Muscle of leg (tissue), 11 donors: ENCODE results near the gene IKZF1. TPM values are rescaled to one million over a fixed set of nuclear protein-coding genes. Genes with fewer than 3 reads are reported as not detected.

Source experiments
- DNase-seq: peaks from one replicate; pipeline ENCODE4 v3.0.0; 2013
- H3K27ac ChIP-seq: one replicate; pipeline ENCODE4 v1.5.1; 2013; ENCODE audit warnings: mild to moderate bottlenecking, low read length, control low read depth
- H3K27me3 ChIP-seq: one replicate; pipeline ENCODE4 v1.6.1; 2013; ENCODE audit warnings: low read length; ENCODE audit not compliant: control insufficient read depth, insufficient read depth
- H3K36me3 ChIP-seq: one replicate; pipeline ENCODE4 v1.6.1; 2013; ENCODE audit warnings: low read length; ENCODE audit not compliant: control insufficient read depth, insufficient read depth
- H3K4me1 ChIP-seq: one replicate; pipeline ENCODE4 v1.6.1; 2013; ENCODE audit warnings: low read length; ENCODE audit not compliant: control insufficient read depth, insufficient read depth
- H3K4me3 ChIP-seq: one replicate; pipeline ENCODE4 v1.5.1; 2013; ENCODE audit warnings: low read length, control low read depth
- H3K9me3 ChIP-seq: replicated peaks from 2 replicates; pipeline ENCODE4 v1.6.1; 2013; ENCODE audit warnings: low read depth, low read length; ENCODE audit not compliant: control insufficient read depth
- WGBS: methylation state at CpG from one replicate; pipeline ENCODE4 v1.1.5; 2013; ENCODE audit warnings: missing lambda C conversion rate; ENCODE audit not compliant: insufficient coverage; 5-methylcytosine and 5-hydroxymethylcytosine counted together
- polyA plus RNA-seq, 8 donors: library from polyadenylated mRNA; unstranded; fragments of 120-200 nt; gene quantifications; one replicate each; pipeline versions ENCODE4 v1.2.1 to v1.2.3, GENCODE V29; 2013; ENCODE audit warnings: inconsistent platforms in 1 of 8, low replicate concordance in 1 of 8; ENCODE audit not compliant: insufficient read length in 8 of 8, insufficient read depth in 1 of 8
- total RNA-seq: library from RNA; stranded (reverse); fragments of 120-200 nt; gene quantifications from one replicate; pipeline ENCODE4 v1.2.4, GENCODE V29; 2013

The IKZF1 gene
- total and polyA plus RNA-seq, 9 donors: 1.1 to 2.1 (median 1.6) TPM

DNA sequence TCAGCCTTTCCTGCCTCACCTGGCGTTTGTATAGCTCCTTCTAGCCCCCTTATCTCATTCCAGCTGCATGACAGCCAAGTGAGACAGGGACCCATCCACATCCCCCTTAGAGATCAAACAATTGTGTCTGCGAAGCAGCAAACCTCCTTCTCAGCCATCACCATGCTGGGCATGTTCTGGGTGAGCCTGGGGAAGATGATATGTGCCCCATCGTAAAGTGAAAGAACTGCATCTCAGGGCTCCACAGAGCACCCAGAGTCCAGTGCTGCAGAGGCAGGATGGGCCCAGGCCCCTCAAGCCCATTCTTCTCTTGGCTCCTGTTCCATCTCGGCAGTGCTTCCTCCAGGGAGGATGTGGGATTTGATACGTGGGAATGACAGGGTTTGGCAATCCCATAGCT is 102.4 kb downstream of the IKZF1 start:
- H3K4me3 ChIP-seq: no peak overlapping the region
- no peaks in the 10 kb centered on the region for H3K36me3 ChIP-seq
- peaks cover 3% of the 10 kb centered on the region for H3K27me3 ChIP-seq
- no peaks in the 10 kb centered on the region for H3K4me1 ChIP-seq
- H3K27ac ChIP-seq: no peak overlapping the region
- H3K9me3 ChIP-seq: no peaks in the 10 kb centered on the region
- no peak for DNase-seq
- 79% methylated on average over 2 of the region's 5 CpGs for WGBS

- Histone ChIP-seq H3K9me3 (no peaks in the 10 kb centered on the region), H3K4me3 (no peak overlapping the region), H3K27ac (no peak overlapping the region), H3K4me1 (no peaks in the 10 kb centered on the region), H3K36me3 (no peaks in the 10 kb centered on the region), H3K27me3 (no peaks in the 10 kb centered on the region)
- WGBS: 80% methylated on average over 3 of the region's 17 CpGs
- DNase-seq: peak; percentile 24
Observed at GRCh38 chr7:50409856-50410745, 105.6 kb downstream of the IKZF1 start.

- 82% methylated on average over 3 of the region's 6 CpGs for WGBS
- no peaks in the 10 kb centered on the region for H3K4me1 ChIP-seq
- no peak overlapping the region for H3K27ac ChIP-seq
- H3K9me3 ChIP-seq: no peaks in the 10 kb centered on the region
- no peaks in the 10 kb centered on the region for H3K36me3 ChIP-seq
- no peak overlapping the region for H3K4me3 ChIP-seq
- H3K27me3 ChIP-seq: no peaks in the 10 kb centered on the region
- DNase-seq: no peak
Observed at GRCh38 chr7:50411332-50411731, 106.8 kb downstream of the IKZF1 start.

- DNase-seq: no peak
- Histone ChIP-seq H3K4me3 (no peak overlapping the region), H3K4me1 (no peaks in the 10 kb centered on the region), H3K27me3 (no peaks in the 10 kb centered on the region), H3K9me3 (no peaks in the 10 kb centered on the region), H3K27ac (no peak overlapping the region), H3K36me3 (no peaks in the 10 kb centered on the region)
- 55% methylated on average over 2 of the region's 4 CpGs for WGBS
Observed at GRCh38 chr7:50412973-50413372, 108.5 kb downstream of the IKZF1 start.

- Histone ChIP-seq H3K4me1 (no peaks in the 10 kb centered on the region), H3K4me3 (no peak overlapping the region), H3K27me3 (no peaks in the 10 kb centered on the region), H3K27ac (no peak overlapping the region), H3K9me3 (no peaks in the 10 kb centered on the region), H3K36me3 (no peaks in the 10 kb centered on the region)
- DNase-seq: no peak
- WGBS: 82% methylated on average over 7 of the region's 7 CpGs
Observed at GRCh38 chr7:50413561-50413960, 109.0 kb downstream of the IKZF1 start.

- Histone ChIP-seq H3K27me3 (no peaks in the 10 kb centered on the region), H3K27ac (no peak overlapping the region), H3K4me1 (no peaks in the 10 kb centered on the region), H3K9me3 (no peaks in the 10 kb centered on the region), H3K36me3 (no peaks in the 10 kb centered on the region), H3K4me3 (no peak overlapping the region)
- WGBS: 50% methylated on average over 2 of the region's 6 CpGs
- no peak for DNase-seq
Observed at GRCh38 chr7:50415844-50416364, 111.4 kb downstream of the IKZF1 start.

- H3K9me3 ChIP-seq: no peaks in the 10 kb centered on the region
- WGBS: 75% methylated on average over 3 of the region's 7 CpGs
- H3K4me1 ChIP-seq: no peaks in the 10 kb centered on the region
- peak; percentile 60 for DNase-seq
- no peak overlapping the region for H3K4me3 ChIP-seq
- no peaks in the 10 kb centered on the region for H3K27me3 ChIP-seq
- no peak overlapping the region for H3K27ac ChIP-seq
- no peaks in the 10 kb centered on the region for H3K36me3 ChIP-seq
Observed at GRCh38 chr7:50416527-50417182, 112.1 kb downstream of the IKZF1 start.

DNA sequence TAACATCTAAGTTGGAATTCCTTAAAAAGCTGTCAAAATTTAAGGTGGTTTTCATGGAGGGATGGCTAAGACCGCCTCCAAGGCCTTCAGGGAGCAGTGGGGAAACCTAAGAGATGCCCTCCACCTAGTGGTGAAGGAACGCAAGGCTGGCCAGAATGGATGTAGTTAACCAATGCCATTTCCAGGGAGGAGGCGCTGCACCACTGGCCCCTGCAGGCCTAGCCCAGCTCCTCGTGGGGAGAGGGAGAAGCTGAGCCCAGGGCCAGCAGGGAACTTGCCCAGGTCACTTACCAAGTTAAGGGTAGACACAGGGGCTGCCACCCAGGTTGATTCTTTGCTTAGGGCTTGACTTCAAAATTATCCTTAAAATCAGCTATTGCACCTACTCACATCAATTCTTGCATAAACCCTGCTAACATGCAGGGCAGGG is 113.6 kb downstream of the IKZF1 start:
- 0% methylated on average over 3 of the region's 4 CpGs for WGBS
- no peaks in the 10 kb centered on the region for H3K9me3 ChIP-seq
- H3K36me3 ChIP-seq: no peaks in the 10 kb centered on the region
- H3K4me1 ChIP-seq: no peaks in the 10 kb centered on the region
- H3K4me3 ChIP-seq: no peak overlapping the region
- H3K27ac ChIP-seq: no peak overlapping the region
- peak; percentile 69 for DNase-seq
- H3K27me3 ChIP-seq: no peaks in the 10 kb centered on the region

- WGBS: 55% methylated on average over 6 of the region's 14 CpGs
- Histone ChIP-seq H3K4me3 (no peak overlapping the region), H3K9me3 (no peaks in the 10 kb centered on the region), H3K27ac (no peak overlapping the region), H3K36me3 (no peaks in the 10 kb centered on the region), H3K27me3 (no peaks in the 10 kb centered on the region), H3K4me1 (no peaks in the 10 kb centered on the region)
- DNase-seq: no peak
Observed at GRCh38 chr7:50418526-50419290, 114.2 kb downstream of the IKZF1 start.

DNA sequence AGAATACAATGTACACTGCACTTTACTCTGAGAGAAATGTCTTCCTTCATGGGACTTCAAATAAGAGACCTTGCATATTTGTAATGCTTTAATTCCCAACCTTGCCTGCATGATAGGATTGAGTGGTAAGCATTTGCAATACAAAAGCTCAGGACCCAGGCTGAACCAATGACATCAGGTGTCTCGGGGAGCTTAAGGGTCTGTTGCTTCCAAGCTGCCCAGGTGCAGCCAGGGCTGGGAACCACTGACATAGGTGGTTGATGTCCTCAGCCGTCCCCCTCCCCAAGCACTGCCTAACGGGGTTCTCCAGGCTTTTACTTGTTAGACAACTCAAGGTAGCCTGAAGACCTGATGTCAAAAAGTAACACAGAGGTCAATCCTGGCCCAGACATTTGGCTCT is 116.5 kb downstream of the IKZF1 start:
- no peaks in the 10 kb centered on the region for H3K27me3 ChIP-seq
- H3K9me3 ChIP-seq: no peaks in the 10 kb centered on the region
- H3K4me3 ChIP-seq: no peak overlapping the region
- no peak overlapping the region for H3K27ac ChIP-seq
- DNase-seq: no peak
- 86% methylated on average over 2 of the region's 3 CpGs for WGBS
- H3K4me1 ChIP-seq: no peaks in the 10 kb centered on the region
- H3K36me3 ChIP-seq: no peaks in the 10 kb centered on the region
